Measurements from ENCODE around the gene PLOD3. TPM values are rescaled to one million over a fixed set of nuclear protein-coding genes. Genes with fewer than 3 reads are reported as not detected.

PLOD3 gene
- total RNA-seq, 1 experiment from 2014 or later = 48.3 TPM

GRCh38 chr7:101231644-101232043 is 14.3 kb upstream of the PLOD3 start:
- Mint-ChIP-seq H3K27ac (peak overlapping the region; percentile 11; the same call in 1 of the 2 replicates), H3K4me1 (peaks cover 24% of the 10 kb centered on the region), H3K36me3 (peaks cover 11% of the 10 kb centered on the region), H3K9me3 (no peaks in the 10 kb centered on the region), H3K4me3 (peak overlapping the region; percentile 74), H3K27me3 (ENCODE audit: low read depth) (no peaks in the 10 kb centered on the region)
- no peak for DNase-seq (ENCODE audit: low spot score)
- CTCF ChIA-PET = interaction anchor here (1.3 to 4.0 kb wide), 6 partner anchors 13 to 88 kb away, joined by 3 to 55 read pairs (median 8); partner anchors contain the start of genes FIS1, PLOD3 and ZNHIT1
- TF ChIP-seq, protein P1, sequence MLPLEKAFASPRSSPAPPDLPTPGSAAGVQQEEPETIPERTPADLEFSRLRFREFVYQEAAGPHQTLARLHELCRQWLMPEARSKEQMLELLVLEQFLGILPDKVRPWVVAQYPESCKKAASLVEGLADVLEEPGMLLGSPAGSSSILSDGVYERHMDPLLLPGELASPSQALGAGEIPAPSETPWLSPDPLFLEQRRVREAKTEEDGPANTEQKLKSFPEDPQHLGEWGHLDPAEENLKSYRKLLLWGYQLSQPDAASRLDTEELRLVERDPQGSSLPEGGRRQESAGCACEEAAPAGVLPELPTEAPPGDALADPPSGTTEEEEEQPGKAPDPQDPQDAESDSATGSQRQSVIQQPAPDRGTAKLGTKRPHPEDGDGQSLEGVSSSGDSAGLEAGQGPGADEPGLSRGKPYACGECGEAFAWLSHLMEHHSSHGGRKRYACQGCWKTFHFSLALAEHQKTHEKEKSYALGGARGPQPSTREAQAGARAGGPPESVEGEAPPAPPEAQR (CRISPR knock-in tag; IDR thresholded peaks at IDR 0.05) = no peak
- TF ChIP-seq SMAD4 (CRISPR knock-in tag; IDR thresholded peaks at IDR 0.05) (no peak), CBFB (CRISPR knock-in tag; IDR thresholded peaks at IDR 0.05; ENCODE audit: low read depth) (no peak), TEAD1 (CRISPR knock-in tag; IDR thresholded peaks at IDR 0.05) (no peak)
- TF ChIP-seq, protein P2, sequence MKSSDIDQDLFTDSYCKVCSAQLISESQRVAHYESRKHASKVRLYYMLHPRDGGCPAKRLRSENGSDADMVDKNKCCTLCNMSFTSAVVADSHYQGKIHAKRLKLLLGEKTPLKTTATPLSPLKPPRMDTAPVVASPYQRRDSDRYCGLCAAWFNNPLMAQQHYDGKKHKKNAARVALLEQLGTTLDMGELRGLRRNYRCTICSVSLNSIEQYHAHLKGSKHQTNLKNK (CRISPR knock-in tag; IDR thresholded peaks at IDR 0.05) = no peak
- ATAC-seq = no peak
- POLR2A ChIA-PET = interaction anchor here (1.1 kb wide), 1 partner anchor 31 kb away, joined by 3 read pairs; no protein-coding TSS in a partner anchor

- ChIA-PET CTCF (interaction anchor here (1.0 to 1.2 kb wide), 2 partner anchors 17 to 82 kb away, joined by 3 to 4 read pairs; no protein-coding TSS in a partner anchor), POLR2A (no interaction called here)
- TF ChIP-seq STAT6 (CRISPR knock-in tag; conservative IDR thresholded peaks at IDR 0.05; ENCODE audit: low read depth) (no peak), CBFB (CRISPR knock-in tag; IDR thresholded peaks at IDR 0.05; ENCODE audit: low read depth) (no peak), TP53 (CRISPR knock-in tag; IDR thresholded peaks at IDR 0.05) (no peak), GRHL2 (CRISPR knock-in tag; IDR thresholded peaks at IDR 0.05; ENCODE audit: insufficient replicate concordance, severe bottlenecking) (no peak), SP1 (CRISPR knock-in tag; conservative IDR thresholded peaks at IDR 0.05) (no peak), GTF2I (CRISPR knock-in tag; conservative IDR thresholded peaks at IDR 0.05) (no peak), ZNF416 (CRISPR knock-in tag; IDR thresholded peaks at IDR 0.05) (no peak), JAZF1 (CRISPR knock-in tag; IDR thresholded peaks at IDR 0.05) (no peak), ZNF138 (CRISPR knock-in tag; conservative IDR thresholded peaks at IDR 0.05) (no peak), ZNF263 (CRISPR knock-in tag; IDR thresholded peaks at IDR 0.05; ENCODE audit: low read depth) (no peak), MYBL2 (CRISPR knock-in tag; IDR thresholded peaks at IDR 0.05) (no peak), ZNF423 (CRISPR knock-in tag; IDR thresholded peaks at IDR 0.05) (no peak), NFATC4 (CRISPR knock-in tag; IDR thresholded peaks at IDR 0.05) (no peak), TEAD1 (CRISPR knock-in tag; IDR thresholded peaks at IDR 0.05) (no peak), OVOL2 (CRISPR knock-in tag; IDR thresholded peaks at IDR 0.05; ENCODE audit: borderline replicate concordance) (no peak)
- TF ChIP-seq, protein P3, sequence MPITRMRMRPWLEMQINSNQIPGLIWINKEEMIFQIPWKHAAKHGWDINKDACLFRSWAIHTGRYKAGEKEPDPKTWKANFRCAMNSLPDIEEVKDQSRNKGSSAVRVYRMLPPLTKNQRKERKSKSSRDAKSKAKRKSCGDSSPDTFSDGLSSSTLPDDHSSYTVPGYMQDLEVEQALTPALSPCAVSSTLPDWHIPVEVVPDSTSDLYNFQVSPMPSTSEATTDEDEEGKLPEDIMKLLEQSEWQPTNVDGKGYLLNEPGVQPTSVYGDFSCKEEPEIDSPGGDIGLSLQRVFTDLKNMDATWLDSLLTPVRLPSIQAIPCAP (CRISPR knock-in tag; IDR thresholded peaks at IDR 0.05) = no peak
- TF ChIP-seq, protein P4, sequence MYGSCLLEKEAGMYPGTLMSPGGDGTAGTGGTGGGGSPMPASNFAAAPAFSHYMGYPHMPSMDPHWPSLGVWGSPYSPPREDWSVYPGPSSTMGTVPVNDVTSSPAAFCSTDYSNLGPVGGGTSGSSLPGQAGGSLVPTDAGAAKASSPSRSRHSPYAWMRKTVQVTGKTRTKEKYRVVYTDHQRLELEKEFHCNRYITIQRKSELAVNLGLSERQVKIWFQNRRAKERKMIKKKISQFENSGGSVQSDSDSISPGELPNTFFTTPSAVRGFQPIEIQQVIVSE (CRISPR knock-in tag; IDR thresholded peaks at IDR 0.05; ENCODE audit: borderline replicate concordance) = no peak
- Mint-ChIP-seq H3K27me3 (ENCODE audit: low read depth) (no peaks in the 10 kb centered on the region), H3K36me3 (peaks cover 34% of the 10 kb centered on the region), H3K27ac (peak overlapping the region; percentile 38; the same call in 1 of the 2 replicates), H3K4me3 (no peak overlapping the region), H3K9me3 (no peaks in the 10 kb centered on the region), H3K4me1 (peaks cover 15% of the 10 kb centered on the region)
- ATAC-seq (no peak), DNase-seq (ENCODE audit: low spot score) (no peak)
These were observed 9.3 kb upstream of the PLOD3 start for GRCh38 chr7:101226721-101227120.

All from WTC11 (cell line).